BLaER1 (cell line): ENCODE results near the gene FAM228B.
A peak's percentile ranks its signal among the peaks of the same experiment; 100 is the strongest.

Experiments used
- H3K27ac ChIP-seq: shearing (Covaris generic); formaldehyde crosslinking; 2 replicates; pipeline ENCODE4 v1.8.1; 2022
- H3K27me3 ChIP-seq: shearing (Covaris generic); formaldehyde crosslinking; 2 replicates; pipeline ENCODE4 v1.8.1; 2022
- H3K36me3 ChIP-seq: shearing (Covaris generic); formaldehyde crosslinking; 2 replicates; pipeline ENCODE4 v1.8.1; 2022
- H3K4me1 ChIP-seq: shearing (Covaris generic); formaldehyde crosslinking; 2 replicates; pipeline ENCODE4 v1.8.1; 2022
- H3K4me2 ChIP-seq: shearing (Covaris generic); formaldehyde crosslinking; 2 replicates; pipeline ENCODE4 v1.8.1; 2022
- H3K4me3 ChIP-seq: shearing (Covaris generic); formaldehyde crosslinking; 2 replicates; pipeline ENCODE4 v1.8.1; 2022
- H3K9ac ChIP-seq: shearing (Covaris generic); formaldehyde crosslinking; 2 replicates; pipeline ENCODE4 v1.8.1; 2022
- H3K9me3 ChIP-seq: shearing (Covaris generic); formaldehyde crosslinking; 2 replicates; pipeline ENCODE4 v1.8.1; 2022
- H4K20me1 ChIP-seq: shearing (Covaris generic); formaldehyde crosslinking; 2 replicates; pipeline ENCODE4 v1.8.1; 2022
- Cebpa-rat ChIP-seq: shearing (Covaris generic); IDR thresholded peaks from 2 replicates; pipeline ENCODE4 v1.8.1; 2022

Gene FAM228B

GRCh38 chr2:24174851-24175277 lies 51.6 kb downstream of the FAM228B start, which contains the start of gene FAM228A:
Gene FAM228A (plus strand): TSS chr2:24175053. CDS start chr2:24175481, 428 bp downstream.
- no peaks in the 10 kb centered on the region for H3K36me3 ChIP-seq
- peaks cover 6% of the 10 kb centered on the region for H3K4me1 ChIP-seq
- H3K27me3 ChIP-seq = no peaks in the 10 kb centered on the region
- no peak within 1 kb of the TSS for H3K4me3 ChIP-seq
- H3K4me2 ChIP-seq = no peak within 1 kb of the TSS
- peaks cover 13% of the 10 kb centered on the region for H3K9me3 ChIP-seq
- no peak within 1 kb of the TSS for H3K27ac ChIP-seq
- TF ChIP-seq Cebpa-rat = no peak
- no peaks in the 10 kb centered on the region for H4K20me1 ChIP-seq
- H3K9ac ChIP-seq = no peak within 1 kb of the TSS

- Histone ChIP-seq H3K36me3 (no peaks in the 10 kb centered on the region), H3K9ac (no peak overlapping the region), H3K4me3 (no peak overlapping the region), H3K9me3 (peaks cover 13% of the 10 kb centered on the region), H3K4me2 (no peak overlapping the region), H3K27ac (no peak overlapping the region), H3K4me1 (peaks cover 10% of the 10 kb centered on the region), H4K20me1 (no peaks in the 10 kb centered on the region), H3K27me3 (no peaks in the 10 kb centered on the region)
- no peak for TF ChIP-seq Cebpa-rat
Measured at GRCh38 chr2:24175631-24176187, 52.4 kb downstream of the FAM228B start.

DNA sequence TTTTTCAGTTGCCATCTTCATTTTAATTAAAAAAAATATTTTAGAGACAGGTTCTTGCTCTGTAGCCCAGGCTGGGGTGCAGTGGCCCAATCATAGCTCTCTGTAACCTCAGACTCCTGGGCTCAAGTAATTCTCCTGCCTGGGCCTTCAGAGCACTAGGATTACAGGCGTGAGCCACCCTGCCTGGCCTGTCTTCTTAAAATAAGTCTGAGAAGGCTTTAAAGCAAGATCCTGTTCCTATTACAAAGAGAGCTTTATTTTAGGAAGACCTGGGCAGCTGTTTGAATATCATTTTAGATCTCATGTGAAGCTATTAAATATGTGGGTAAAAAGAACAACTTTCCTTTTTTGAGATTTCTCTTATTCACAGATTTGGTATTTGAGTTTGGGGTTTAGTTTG lies 53.1 kb downstream of the FAM228B start:
- Histone ChIP-seq H3K4me1 (peaks cover 10% of the 10 kb centered on the region), H3K9me3 (peaks cover 13% of the 10 kb centered on the region), H3K36me3 (no peaks in the 10 kb centered on the region), H4K20me1 (no peaks in the 10 kb centered on the region), H3K4me3 (no peak overlapping the region), H3K27me3 (no peaks in the 10 kb centered on the region), H3K9ac (no peak overlapping the region), H3K27ac (no peak overlapping the region), H3K4me2 (no peak overlapping the region)
- no peak for TF ChIP-seq Cebpa-rat

DNA sequence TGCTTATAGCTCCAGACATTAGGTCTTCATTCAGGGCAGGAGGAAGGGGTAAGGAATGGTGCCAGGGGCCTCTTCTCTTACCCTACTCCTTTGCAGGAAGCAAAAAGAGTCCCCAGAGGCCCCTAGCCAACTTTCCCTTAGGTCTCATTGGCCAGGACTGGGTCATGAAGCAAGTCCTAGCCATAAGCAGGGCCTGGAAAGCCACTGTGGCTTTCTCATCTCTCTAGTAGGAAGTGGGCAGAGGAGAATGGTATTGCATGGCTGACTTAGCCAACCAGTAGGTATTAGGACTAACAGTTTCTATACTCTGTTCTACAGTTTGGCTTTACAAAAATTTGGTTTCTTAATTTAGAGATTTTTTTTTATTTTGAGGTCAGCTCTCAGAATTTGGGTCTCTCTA lies 56.4 kb downstream of the FAM228B start:
- no peak overlapping the region for H3K4me3 ChIP-seq
- no peak overlapping the region for H3K27ac ChIP-seq
- H3K4me1 ChIP-seq = peaks cover 10% of the 10 kb centered on the region
- no peaks in the 10 kb centered on the region for H4K20me1 ChIP-seq
- H3K36me3 ChIP-seq = no peaks in the 10 kb centered on the region
- no peaks in the 10 kb centered on the region for H3K27me3 ChIP-seq
- no peak overlapping the region for H3K9ac ChIP-seq
- peak overlapping the region; percentile 49 for H3K4me2 ChIP-seq
- no peak for TF ChIP-seq Cebpa-rat
- peaks cover 7% of the 10 kb centered on the region for H3K9me3 ChIP-seq

- Histone ChIP-seq H3K9me3 (no peaks in the 10 kb centered on the region), H3K36me3 (no peaks in the 10 kb centered on the region), H4K20me1 (no peaks in the 10 kb centered on the region), H3K4me2 (no peak overlapping the region), H3K4me1 (peaks cover 10% of the 10 kb centered on the region), H3K4me3 (no peak overlapping the region), H3K9ac (no peak overlapping the region), H3K27ac (no peak overlapping the region), H3K27me3 (no peaks in the 10 kb centered on the region)
- no peak for TF ChIP-seq Cebpa-rat
Measured at GRCh38 chr2:24181849-24182248, 58.6 kb downstream of the FAM228B start.

DNA sequence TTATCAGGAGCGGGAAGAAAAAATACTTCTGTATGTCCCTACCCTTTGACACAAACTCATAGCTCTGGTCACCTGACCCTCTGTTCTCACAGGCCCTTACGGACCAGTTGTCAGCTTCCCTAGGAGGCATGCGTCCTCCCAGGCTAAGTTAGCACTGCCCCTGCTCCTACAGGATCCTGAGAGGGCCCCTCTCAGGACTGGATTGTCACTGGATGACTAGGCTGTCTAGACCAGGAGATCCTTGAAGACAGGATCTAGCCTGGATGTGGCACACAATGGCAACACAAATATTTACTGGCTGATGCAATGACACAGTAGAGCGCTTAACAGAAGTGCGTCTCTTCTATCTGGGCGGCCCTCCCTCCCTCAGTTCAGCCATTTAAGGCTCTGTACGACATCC lies 59.2 kb downstream of the FAM228B start:
- Histone ChIP-seq H3K27ac (no peak overlapping the region), H3K27me3 (no peaks in the 10 kb centered on the region), H3K4me2 (no peak overlapping the region), H3K4me3 (no peak overlapping the region), H4K20me1 (no peaks in the 10 kb centered on the region), H3K9ac (no peak overlapping the region), H3K36me3 (no peaks in the 10 kb centered on the region), H3K4me1 (peaks cover 10% of the 10 kb centered on the region), H3K9me3 (no peaks in the 10 kb centered on the region)
- no peak for TF ChIP-seq Cebpa-rat

DNA sequence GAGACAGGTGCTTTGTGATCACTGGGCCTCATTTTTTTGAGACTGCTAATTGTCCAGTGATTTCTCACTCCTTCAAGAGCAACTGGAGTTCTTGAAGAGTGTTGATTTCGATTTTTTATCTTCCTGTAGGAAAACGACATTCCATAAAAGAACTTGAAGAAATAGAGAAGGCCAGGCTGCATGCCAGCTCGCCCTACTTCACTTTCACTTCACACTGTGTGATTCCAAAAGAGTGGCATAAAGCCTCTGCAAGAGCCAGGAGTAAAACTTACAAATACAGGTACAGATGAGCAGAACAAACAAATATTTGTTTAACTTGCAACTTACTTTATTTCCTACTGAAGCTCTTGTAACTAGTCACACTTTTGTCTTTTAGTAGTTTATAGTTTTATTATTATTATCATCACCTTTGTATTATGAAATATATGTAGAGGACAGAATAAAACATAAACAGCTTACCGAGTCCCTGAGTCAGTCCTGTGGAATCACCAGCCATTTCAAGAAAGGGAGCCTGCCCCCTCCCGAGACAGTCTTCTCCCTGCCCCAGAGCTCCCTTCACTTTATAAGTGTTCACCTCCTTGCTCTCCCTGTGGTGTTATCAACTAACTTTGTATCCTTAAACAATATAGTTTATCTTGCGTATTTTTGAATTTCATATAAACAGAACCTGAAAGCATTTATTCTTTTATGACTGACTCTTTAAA lies 60.2 kb downstream of the FAM228B start:
- no peak overlapping the region for H3K4me2 ChIP-seq
- H3K9ac ChIP-seq = no peak overlapping the region
- H3K27me3 ChIP-seq = no peaks in the 10 kb centered on the region
- H3K4me3 ChIP-seq = no peak overlapping the region
- H3K4me1 ChIP-seq = peaks cover 10% of the 10 kb centered on the region
- H4K20me1 ChIP-seq = no peaks in the 10 kb centered on the region
- no peak overlapping the region for H3K27ac ChIP-seq
- H3K9me3 ChIP-seq = no peaks in the 10 kb centered on the region
- no peak for TF ChIP-seq Cebpa-rat
- no peaks in the 10 kb centered on the region for H3K36me3 ChIP-seq

- H3K27ac ChIP-seq = no peak overlapping the region
- no peaks in the 10 kb centered on the region for H3K27me3 ChIP-seq
- no peak overlapping the region for H3K9ac ChIP-seq
- H3K4me2 ChIP-seq = no peak overlapping the region
- no peaks in the 10 kb centered on the region for H3K36me3 ChIP-seq
- no peaks in the 10 kb centered on the region for H3K4me1 ChIP-seq
- no peaks in the 10 kb centered on the region for H3K9me3 ChIP-seq
- TF ChIP-seq Cebpa-rat = no peak
- no peak overlapping the region for H3K4me3 ChIP-seq
- H4K20me1 ChIP-seq = no peaks in the 10 kb centered on the region
Measured at GRCh38 chr2:24189551-24189950, 66.3 kb downstream of the FAM228B start.

GRCh38 chr2:24190503-24190902 lies 67.2 kb downstream of the FAM228B start:
- H3K27ac ChIP-seq = no peak overlapping the region
- H3K9ac ChIP-seq = no peak overlapping the region
- H3K36me3 ChIP-seq = no peaks in the 10 kb centered on the region
- TF ChIP-seq Cebpa-rat = no peak
- no peaks in the 10 kb centered on the region for H4K20me1 ChIP-seq
- H3K9me3 ChIP-seq = no peaks in the 10 kb centered on the region
- H3K4me3 ChIP-seq = no peak overlapping the region
- no peak overlapping the region for H3K4me2 ChIP-seq
- H3K27me3 ChIP-seq = no peaks in the 10 kb centered on the region
- no peaks in the 10 kb centered on the region for H3K4me1 ChIP-seq

- Histone ChIP-seq H3K4me1 (no peaks in the 10 kb centered on the region), H3K9me3 (no peaks in the 10 kb centered on the region), H3K27me3 (no peaks in the 10 kb centered on the region), H3K9ac (no peak overlapping the region), H3K36me3 (no peaks in the 10 kb centered on the region), H3K4me2 (no peak overlapping the region), H3K4me3 (no peak overlapping the region), H3K27ac (no peak overlapping the region), H4K20me1 (no peaks in the 10 kb centered on the region)
- no peak for TF ChIP-seq Cebpa-rat
Measured at GRCh38 chr2:24191156-24191555, 67.9 kb downstream of the FAM228B start.
